ENCODE data around the gene DHRS13. TPM values are rescaled to one million over a fixed set of nuclear protein-coding genes. Genes with fewer than 3 reads are reported as not detected.

The DHRS13 gene
- total RNA-seq, 1 donor from 2014 or later: 12.4 TPM

DNA sequence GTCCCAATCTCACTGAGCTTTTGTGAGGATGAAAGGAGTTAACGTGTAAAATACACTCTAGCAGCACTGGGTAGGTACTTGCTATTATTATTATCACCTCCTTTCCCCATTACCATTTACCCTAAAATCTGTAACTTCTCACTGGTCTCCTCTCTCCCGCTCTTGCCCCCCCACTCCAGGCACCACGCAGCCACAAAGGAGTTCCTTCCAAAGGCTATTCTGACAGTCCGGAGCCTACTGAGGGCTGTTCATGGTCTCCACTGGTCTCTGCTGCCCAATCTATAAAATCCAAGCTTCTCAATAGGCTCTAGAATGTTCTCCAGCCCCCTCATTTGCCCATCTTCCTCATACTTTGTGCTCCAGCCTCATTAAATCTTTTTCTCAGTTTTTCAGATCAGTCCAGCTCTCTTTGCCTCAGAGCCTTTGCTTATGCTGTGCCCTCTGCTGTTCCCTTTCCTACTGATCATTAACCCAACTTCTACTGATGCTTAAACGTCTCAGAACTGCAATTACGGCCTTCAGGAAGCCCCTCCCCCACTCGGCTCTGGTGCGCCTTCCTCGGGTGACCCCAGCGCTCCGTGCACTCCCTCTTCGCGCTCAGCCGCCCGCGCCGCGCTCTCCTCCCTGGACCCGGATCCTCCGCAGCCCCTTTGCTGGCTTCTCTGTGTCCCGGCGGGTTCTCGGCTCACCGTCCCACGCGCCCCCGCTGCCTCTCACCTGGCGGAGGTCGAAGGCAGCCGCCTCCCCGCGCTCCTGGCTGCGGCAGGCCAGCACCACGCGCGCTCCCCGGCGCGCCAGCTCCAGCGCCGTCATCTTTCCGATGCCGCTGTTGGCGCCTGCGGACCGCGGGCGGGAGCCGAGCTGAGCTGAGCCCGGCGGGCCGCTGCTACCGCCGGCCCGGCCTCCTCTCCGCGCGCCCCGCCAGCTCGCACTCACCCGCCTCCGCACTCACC lies 737 bp downstream of the DHRS13 start:
- peak in 1 of 2 experiments; percentile 46 for DNase-seq (ENCODE audit: low spot score in 2 of 2, unreplicated experiment in 2 of 2)
- TF ChIP-seq CTCF (IDR thresholded peaks at IDR 0.05; ENCODE audit: unreplicated experiment): no peak

GRCh38 chr17:28900986-28901726 lies 1.7 kb downstream of the DHRS13 start:
- Mint-ChIP-seq H3K27me3 (ENCODE audit: low read depth) (no peaks in the 10 kb centered on the region), H3K36me3 (no peaks in the 10 kb centered on the region), H3K4me1 (peaks cover 23% of the 10 kb centered on the region), H3K27ac (peak overlapping the region; percentile 85), H3K9me3 (no peaks in the 10 kb centered on the region), H3K4me3 (peak overlapping the region; percentile 79)
- TF ChIP-seq CTCF (IDR thresholded peaks at IDR 0.05; ENCODE audit: unreplicated experiment): no peak
- no peak for DNase-seq (ENCODE audit: low spot score in 2 of 2, unreplicated experiment in 2 of 2)

More for the DNA sequence above, 737 bp downstream of the DHRS13 start:
- H3K4me1 Mint-ChIP-seq: peaks cover 15% of the 10 kb centered on the region
- H3K27me3 Mint-ChIP-seq (ENCODE audit: low read depth): no peaks in the 10 kb centered on the region
- H3K4me3 Mint-ChIP-seq: peak overlapping the region; percentile 79
- H3K27ac Mint-ChIP-seq: peak overlapping the region; percentile 85
- peaks cover 4% of the 10 kb centered on the region for H3K36me3 Mint-ChIP-seq
- no peaks in the 10 kb centered on the region for H3K9me3 Mint-ChIP-seq

DNA sequence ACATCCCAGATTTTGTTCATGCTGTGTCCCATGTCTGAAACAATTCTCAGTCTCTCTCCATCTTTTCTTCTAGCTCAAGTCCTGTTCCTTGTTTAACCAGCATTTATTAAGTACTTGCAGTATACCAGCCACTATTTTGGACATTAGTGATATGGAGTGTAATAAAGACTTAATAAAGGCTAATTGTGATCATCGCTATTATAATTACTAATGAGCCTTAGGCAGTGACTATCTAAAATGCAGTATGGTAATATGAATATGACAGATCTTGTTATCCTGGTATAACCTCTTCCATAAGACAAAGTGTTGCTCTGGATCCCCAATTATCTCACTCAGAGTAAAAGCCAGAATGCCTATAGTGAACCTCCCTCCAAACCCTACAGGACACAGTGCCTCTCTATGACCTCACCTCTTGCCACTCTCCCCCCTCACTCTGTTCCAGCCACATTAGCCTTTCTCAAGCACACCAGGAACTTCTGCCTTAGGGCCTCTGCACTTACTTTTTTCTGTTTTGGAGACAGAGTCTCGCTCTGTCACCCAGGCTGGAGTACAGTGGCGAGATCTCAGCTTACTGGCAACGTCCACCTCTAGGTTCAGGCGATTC lies 3.6 kb downstream of the DHRS13 start:
- peaks cover 28% of the 10 kb centered on the region for H3K4me1 Mint-ChIP-seq
- H3K27ac Mint-ChIP-seq: no peak overlapping the region
- H3K4me3 Mint-ChIP-seq: peak overlapping the region; percentile 8
- TF ChIP-seq CTCF (IDR thresholded peaks at IDR 0.05; ENCODE audit: unreplicated experiment): no peak
- H3K9me3 Mint-ChIP-seq: no peaks in the 10 kb centered on the region
- H3K27me3 Mint-ChIP-seq (ENCODE audit: low read depth): no peaks in the 10 kb centered on the region
- no peaks in the 10 kb centered on the region for H3K36me3 Mint-ChIP-seq
- DNase-seq (ENCODE audit: low spot score in 2 of 2, unreplicated experiment in 2 of 2): no peak

DNA sequence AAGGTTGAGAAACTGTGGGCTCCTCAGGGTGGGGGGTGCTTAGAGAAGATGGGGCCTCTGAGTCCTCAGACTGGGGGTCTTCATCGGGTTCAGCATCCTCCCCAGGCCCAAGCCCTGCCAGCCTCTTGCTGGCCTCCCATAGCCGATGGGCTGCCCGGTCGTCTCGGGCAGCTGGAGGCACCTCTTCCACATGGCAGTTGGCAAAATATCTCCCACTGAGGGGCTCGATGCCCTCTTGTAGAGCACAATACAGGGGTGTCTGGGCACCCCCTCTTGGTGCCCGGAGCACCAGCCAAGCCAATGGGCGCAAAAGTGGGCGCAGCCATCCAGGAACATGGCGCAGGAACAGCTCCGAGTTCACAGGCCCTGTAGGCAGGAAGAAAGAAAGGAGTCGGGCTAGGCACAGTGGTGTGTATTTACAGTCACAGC lies 4.3 kb downstream of the DHRS13 start:
- DNase-seq (ENCODE audit: low spot score in 2 of 2, unreplicated experiment in 2 of 2): no peak
- H3K4me3 Mint-ChIP-seq: peak overlapping the region; percentile 87
- H3K27ac Mint-ChIP-seq: no peak overlapping the region
- no peaks in the 10 kb centered on the region for H3K36me3 Mint-ChIP-seq
- peaks cover 28% of the 10 kb centered on the region for H3K4me1 Mint-ChIP-seq
- H3K27me3 Mint-ChIP-seq (ENCODE audit: low read depth): no peaks in the 10 kb centered on the region
- no peaks in the 10 kb centered on the region for H3K9me3 Mint-ChIP-seq
- no peak for TF ChIP-seq CTCF (IDR thresholded peaks at IDR 0.05; ENCODE audit: unreplicated experiment)

- H3K27ac Mint-ChIP-seq: peak overlapping the region; percentile 88
- no peak for DNase-seq (ENCODE audit: low spot score in 2 of 2, unreplicated experiment in 2 of 2)
- H3K36me3 Mint-ChIP-seq: peaks cover 3% of the 10 kb centered on the region
- peak overlapping the region; percentile 87 for H3K4me3 Mint-ChIP-seq
- no peak for TF ChIP-seq CTCF (IDR thresholded peaks at IDR 0.05; ENCODE audit: unreplicated experiment)
- H3K4me1 Mint-ChIP-seq: peaks cover 28% of the 10 kb centered on the region
- no peaks in the 10 kb centered on the region for H3K9me3 Mint-ChIP-seq
- H3K27me3 Mint-ChIP-seq (ENCODE audit: low read depth): no peaks in the 10 kb centered on the region
Measured at GRCh38 chr17:28897769-28898526, 4.9 kb downstream of the DHRS13 start.

Data from mesothelial cell of epicardium (in vitro differentiated cells).